Measurements from ENCODE around the gene NTNG1.
"Not testable (repeated sequence)": the region's sequence is repeated elsewhere in the genome, so short reads cannot be mapped to it uniquely, and the experiment has no call there.

The NTNG1 gene
- total RNA-seq, result 0 to 0.09 reads per million in 2 donors

DNA sequence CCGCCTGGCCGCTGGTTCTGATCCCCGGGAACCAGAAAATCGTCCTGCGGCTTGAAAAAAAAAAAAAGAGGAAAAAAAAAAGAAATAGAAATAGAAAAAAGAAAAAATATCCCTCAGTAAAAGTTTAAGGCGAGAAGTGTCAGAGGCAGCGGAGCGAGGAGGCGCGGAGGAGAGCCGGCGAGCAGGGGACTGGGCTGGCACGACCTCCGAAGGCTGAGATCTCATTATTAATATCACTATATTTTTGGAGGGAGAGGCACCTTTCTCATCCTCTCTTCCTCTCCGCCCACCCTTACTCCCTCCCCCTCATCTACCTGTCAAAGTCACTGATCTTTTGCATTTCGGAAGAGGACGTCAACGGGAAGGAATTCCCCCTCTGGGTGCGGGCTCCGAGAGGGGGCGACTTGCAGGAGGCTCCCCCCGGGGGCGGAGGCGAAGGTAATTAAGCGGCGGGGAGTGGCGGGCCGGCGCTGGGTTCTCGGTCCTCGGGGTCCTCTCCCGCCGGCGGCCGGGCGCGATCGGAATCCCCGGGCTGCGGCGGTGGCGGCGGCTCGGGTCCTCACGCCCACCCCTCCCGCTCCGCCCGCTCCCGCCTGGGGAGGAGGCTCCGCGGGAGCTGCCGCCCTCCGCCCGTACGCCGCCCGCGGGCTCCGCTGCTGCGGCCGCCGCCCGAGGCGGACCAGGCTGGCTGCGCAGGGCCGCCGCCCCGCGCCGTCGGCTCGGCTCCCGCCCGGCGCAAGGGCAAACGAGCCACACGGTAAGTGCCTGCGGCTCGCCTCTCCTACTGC is at the start of gene NTNG1:
TSS of gene NTNG1 (plus strand) at position 337 of the 788 bp plus-strand sequence.
- no peak for DNase-seq

DNA sequence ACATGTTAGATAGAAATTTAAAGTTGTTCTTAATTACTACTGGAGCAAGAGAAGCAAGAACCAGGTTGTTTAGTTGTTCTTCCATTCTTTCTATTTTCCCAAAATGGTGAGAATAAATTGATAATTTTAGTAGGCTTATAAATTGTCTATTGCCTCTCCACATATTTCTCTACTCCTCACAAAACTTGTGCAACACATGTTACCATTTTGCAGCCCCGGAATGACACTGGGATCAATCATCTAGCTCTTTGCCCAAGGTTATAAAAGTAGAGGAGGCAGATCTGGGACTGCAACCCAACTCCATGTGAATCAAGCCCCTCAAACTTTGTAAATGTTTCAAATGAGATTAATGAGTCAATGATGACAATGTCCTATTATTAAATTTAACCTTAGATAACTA is 49.4 kb upstream of the NTNG1 start:
- DNase-seq, result no peak

DNA sequence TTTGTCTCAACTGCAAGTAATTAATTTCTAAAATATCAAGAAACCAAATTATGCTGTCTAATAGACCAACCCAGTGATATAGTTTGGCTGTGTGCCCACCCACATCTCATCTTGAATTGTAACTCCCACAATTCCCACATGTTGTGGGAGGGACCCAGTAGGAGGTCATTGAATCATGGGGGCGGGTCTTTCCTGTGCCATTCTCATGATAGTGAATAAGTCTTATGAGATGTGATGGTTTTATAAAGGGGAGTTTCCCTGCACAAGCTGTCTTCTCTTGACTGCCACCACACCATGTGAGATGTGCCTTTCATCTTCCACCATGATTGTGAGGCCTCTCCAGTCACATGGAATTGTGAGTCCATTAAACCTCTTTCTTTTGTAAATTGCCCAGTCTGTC is 47.4 kb upstream of the NTNG1 start:
- not testable (repeated sequence) for DNase-seq

DNA sequence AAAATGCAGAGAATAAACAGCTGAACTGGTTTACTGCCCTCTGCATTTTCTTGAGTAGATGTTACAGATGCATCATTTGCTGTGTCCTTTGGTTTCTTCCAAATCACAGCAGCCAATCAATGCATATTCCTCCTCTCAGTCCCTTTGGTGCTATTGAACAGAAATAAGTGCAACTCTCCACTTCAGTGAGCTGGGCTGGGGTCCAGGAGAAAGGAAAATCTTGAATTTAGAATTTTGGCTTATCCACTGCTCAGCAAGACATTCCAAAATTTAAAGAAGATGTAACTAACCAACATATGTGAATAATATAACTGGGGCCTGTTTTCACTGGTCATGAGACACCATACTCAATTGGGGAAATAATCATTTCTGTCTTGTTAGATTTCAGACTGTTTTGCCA is 45.2 kb upstream of the NTNG1 start:
- DNase-seq, result no peak

DNA sequence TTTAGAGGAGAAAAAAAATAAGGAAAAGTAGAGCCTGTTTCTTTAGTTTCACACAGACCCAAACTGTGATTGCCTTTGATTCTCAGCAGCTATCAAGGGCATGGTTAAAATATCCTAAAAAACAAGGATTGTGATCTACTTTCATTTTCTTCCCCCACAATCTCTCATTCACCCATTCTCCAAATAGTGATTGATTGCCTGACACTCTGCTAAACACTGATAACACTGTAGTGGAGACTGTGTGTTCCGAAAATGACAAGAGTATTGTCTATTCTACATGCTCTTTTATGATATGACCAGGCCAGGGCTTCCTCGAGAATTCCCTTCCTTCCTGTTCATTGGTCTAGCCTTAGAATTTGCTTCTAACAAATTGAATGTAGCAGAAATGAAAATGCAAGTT is 44.1 kb upstream of the NTNG1 start:
- DNase-seq, result no peak

DNA sequence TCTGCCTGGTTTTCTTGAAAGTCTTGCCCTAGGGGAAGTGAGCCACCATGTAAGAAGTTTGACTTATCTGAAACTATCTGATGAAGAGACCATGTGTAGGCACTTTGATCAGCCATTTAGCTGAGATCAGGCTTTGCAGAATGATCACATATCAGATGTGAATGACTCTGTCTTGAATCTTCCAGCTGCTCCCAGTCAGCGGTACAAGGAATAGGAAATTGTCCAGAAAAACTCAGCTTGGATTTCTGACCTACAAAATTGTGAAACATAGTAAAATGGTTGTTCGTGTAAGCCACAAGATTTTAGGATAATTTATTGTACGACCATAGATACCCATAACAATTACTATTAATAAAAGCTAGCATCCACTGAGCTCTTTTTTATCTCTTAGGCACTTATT is 41.9 kb upstream of the NTNG1 start:
- no peak for DNase-seq

DNA sequence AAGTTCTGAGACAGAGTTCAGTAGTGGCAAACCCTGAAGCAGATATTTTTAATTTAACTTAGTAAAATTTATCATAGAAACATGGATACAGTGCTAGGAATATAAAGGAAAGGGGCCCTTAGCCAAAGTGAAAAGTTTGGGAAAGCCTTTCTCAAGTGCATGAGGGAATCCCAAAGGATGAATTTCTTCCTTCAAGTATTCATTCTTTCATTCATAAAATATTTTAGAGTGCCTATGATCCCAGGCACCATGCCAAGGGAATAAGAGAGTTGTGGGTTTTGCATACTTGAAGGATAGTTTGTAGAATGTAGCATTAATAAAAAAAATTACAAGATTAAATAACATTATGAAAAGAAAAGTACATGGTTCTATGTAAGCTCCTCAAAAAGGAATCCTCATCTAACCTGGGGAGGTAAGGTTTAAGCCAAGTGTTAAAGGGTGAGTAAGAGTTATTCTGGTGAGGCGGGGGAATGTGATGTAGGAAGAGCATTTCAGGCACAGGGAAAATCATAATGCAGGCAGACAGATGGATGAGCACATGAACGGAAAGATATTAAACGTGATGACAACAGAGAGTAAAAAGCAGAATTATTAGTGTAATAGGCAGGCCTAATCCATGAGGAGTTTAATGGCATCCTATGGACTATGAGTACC is 40.4 kb upstream of the NTNG1 start:
- no peak for DNase-seq

DNA sequence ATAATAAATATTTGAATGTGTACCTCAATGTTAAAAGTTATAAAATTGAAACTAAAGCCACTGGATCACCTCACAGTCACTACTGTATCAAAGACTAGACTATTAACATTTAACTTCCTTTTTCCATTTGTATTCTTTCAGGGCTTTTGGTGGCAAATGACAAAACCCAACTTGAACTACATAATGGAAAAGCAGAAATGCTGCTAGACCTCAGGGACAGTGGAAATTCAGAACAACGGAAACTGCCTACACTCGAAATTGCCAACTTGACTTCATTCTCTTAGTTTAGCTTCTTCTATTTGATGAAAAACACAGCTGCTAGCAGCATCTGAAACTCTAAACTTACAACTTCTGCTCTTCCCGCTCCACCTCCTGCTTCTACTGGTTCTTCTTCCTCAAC is 34.9 kb upstream of the NTNG1 start:
- no peak for DNase-seq

DNA sequence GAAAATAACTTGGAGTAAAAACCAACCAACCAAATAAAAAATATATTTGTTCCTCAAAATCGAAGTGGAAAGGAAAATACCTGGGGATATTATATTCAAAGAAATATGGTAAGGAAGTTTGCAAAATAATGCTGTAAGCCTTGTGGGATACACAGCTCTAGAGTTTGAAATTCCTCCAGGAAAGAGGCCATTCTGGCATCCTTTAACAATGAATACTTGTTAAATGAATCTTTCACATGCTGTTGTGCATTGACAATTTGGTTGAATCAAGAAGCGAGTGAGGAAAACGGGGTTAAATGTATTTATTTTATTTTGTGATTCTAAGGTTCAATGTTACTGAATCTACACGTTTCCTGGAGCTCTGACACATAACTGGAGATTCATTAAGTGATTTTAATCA is 30.5 kb upstream of the NTNG1 start:
- DNase-seq, result no peak

DNA sequence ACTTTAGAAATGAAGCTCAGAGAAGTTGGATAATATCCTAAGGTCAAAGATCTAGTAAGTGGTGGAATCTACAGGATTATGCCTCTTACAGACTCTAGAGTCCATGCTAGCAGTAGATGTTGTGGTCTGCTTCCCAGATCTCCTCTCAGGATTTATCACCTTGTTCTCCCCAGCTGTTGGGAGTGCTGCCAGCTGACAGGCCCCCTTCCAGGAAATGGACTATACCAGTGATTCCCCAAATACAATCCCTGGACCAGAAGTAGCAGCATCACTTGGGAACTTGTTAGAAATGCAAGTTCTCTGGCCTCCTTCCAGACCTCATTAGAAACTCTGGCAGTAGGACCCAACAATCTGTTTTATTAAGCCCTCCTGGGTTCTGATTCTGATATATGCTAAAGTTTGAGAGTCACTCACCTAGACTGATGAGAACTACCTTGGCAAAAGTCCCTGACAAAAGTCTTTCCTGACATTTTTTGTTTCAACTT is 24.5 kb upstream of the NTNG1 start:
- DNase-seq, result no peak

DNA sequence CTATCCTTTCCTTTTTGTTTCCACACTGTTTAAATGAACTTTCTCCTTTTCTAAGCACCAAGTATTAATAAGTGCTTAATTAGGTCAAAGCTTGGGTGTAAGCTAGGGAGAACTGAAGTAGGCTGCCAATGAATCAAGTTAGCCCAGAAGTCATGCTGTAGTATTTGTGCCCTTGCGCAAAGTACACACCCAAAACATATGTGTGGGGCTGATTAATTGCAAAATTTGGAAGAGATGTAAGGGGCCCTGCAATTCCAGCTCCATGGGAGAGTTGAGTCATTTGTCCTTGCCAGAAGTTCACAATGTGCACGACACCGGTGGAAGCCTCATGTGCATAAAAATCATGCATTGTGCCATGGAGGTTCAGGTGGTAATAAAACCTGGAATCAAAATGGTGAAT is 18.6 kb upstream of the NTNG1 start:
- no peak for DNase-seq

DNA sequence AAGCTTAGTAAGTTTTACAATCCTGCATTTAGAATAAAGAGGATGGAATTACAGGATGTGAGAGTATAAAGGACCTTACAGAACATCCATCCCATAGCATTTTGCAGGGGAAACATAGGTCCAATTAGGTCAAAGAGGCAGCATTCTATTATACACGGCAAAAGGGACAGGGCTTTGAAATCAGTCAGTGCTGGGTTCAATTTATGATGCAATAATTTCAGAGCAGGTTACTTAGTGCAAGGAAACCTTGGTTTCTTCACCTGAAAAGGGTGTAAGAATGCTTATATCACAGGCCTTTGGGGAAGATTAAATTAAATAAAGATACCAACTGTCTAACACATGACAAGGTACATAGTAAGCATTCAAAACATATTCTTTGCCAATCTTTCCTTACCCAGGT is 17.1 kb upstream of the NTNG1 start:
- DNase-seq, result no peak

DNA sequence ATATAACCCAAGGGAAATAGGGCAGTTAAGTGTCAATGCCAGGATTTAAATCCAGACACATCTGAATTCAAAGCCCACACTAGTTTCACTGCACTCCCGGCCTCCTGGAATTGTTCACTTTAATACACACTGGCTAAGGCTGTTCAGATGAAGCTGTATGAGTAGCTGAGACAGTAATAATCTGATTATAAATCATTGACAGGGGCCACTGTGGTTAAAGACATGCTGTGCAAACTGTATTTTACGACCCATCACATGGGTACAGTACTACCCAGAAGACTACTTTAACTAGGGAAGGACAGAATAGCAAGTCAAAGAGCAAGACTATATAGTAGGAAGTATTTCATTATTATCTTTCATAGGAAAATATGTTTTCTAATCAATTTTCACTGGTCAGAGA is 16.1 kb upstream of the NTNG1 start:
- DNase-seq, result no peak

DNA sequence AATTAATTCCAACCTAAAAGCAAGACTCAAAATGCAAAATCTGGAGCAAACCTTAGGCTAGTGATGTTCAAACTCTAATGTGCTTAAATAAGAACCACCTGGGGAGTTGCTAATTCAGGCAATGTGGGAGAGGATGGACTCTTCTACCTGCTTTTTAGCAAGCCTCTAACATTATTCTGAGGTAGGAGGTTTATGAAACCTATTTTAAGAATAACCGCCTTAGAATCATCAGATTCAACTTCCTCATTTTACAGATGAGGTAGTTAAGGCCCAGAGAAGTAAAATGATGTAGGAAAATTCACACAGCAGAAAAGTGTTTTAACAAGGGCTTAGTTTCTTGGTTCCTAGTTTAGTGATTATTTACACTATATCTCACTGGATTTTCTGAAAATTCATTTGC is 8.6 kb upstream of the NTNG1 start:
- DNase-seq, result no peak

DNA sequence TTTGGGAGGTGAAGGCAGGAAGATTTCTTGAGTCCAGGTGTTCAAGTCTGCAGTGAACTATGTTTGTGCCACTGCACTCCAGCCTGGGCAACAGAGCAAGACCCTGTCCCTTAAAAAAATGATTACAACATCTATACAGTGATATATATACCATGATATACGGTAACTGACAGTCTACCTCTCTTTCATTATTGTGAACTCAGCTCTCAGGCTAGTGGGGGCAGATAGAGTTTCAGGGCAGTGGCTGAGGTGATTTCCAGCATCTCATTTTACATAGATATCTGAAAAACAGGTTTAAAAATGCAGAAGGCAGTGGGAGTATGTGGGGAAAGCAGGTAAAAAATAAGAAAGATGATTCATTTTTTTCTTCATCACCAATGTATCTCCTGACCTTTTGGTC is 8.1 kb upstream of the NTNG1 start:
- DNase-seq, result no peak

DNA sequence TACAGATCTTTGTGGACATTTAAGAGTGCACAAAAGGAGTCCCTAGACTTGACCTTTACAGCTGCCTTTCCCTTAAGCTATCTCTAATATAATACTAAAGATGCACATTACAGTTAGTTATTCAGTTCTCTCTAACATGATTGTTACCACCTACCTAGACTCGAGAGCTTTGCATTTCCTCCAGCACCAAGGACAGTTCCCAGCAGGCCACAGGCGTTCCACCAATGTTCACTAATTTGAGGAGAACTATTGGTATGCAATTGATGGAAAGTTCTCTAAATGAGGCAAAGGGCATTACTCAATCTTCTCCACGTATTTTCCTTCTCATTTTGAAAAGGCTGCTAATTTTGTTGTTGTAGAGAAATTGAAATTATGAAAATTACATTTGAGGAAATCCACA is 5.4 kb upstream of the NTNG1 start:
- DNase-seq, result no peak

DNA sequence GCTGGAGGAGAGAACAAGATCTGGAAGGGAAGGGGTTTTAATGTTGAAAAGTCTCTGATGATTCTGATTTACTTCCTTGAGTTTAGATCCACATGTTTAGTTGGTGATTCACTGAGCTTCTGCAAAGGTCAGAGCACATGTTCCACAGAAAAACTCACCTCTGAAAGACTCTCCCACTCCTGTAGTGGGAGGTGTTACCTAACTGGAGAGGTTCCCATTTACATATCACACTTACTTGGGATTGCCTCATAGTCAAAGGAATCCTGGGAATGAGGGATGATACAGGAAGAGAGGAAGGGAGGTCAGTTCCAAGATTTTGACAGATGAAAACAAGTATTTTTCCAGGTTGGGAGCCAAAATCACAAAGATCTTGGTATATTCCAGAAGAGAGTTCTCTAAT is 2.7 kb upstream of the NTNG1 start:
- no peak for DNase-seq

DNA sequence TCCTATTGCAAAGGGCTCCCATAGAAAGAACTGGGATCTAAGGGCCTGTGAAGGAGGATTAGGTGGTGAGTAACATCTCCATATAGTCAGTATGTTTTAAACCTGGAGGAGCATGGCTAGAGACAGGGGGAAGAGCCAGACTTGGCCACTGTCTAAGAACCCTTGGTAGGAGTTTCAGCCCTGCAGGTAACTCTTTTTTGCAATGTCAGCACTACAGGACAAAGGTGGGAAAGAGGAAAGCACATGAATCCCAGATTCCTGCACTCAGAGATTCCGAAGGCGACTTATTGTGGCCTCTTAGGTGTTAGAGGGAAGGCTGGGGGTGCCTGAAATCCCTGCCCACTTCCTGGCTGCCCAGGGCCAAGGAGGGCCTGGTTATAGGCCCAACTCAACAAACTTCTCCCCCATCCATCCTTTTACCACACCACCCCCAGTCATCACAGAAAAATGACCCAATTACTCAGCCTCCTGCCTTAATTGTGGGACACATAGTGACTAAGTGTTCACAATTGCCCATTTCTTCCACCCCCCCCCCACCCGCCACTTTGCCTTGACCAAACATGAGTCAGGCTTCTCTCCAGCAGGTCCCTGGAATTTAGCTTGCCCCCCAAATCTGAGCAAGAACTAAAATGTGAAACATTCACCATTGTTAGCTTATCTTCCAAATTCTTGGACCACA is 1.9 kb upstream of the NTNG1 start:
- DNase-seq, result no peak

DNA sequence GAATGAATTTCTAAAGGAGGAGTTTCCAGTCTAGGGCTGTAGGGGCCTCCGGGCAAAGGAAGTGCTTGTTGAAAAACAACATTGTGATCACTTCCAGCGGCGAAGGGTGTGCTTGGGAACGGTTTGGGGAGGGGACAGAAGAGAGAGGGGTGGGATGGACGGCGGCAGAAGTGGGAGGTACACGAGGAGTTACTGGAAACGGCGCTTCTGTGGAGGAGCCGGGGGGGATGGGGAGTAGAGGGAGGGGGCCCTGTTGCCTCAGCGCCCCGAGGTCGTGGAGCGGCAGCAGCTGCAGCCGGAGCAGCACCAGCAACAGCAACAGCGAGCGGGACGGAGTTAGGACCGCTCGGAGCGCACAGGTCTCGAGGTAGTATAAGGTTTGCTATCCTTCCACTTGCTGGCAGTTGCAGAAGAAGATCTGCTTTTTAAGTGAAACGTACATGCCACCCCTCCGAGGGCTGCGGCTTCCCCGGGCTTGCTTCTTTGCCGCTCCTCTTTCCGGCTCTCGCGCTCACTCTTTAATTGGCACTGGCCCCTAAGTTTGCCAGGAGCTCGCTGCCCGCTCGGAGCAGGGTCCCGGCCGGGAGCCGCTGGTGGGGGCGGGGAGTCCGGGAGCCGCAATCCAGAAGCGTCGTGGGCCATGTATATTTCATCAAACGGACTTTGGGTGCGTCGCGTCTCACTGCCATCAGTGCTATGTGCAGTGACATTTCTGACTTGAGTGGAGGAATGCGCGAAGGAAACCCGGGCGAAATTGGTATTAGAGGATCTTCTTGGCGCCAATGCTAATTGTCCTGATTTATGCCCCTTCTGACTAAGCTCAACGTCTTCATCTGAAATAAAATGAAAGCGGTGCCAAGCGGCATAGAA is 771 bp upstream of the NTNG1 start:
- DNase-seq, result no peak

DNA sequence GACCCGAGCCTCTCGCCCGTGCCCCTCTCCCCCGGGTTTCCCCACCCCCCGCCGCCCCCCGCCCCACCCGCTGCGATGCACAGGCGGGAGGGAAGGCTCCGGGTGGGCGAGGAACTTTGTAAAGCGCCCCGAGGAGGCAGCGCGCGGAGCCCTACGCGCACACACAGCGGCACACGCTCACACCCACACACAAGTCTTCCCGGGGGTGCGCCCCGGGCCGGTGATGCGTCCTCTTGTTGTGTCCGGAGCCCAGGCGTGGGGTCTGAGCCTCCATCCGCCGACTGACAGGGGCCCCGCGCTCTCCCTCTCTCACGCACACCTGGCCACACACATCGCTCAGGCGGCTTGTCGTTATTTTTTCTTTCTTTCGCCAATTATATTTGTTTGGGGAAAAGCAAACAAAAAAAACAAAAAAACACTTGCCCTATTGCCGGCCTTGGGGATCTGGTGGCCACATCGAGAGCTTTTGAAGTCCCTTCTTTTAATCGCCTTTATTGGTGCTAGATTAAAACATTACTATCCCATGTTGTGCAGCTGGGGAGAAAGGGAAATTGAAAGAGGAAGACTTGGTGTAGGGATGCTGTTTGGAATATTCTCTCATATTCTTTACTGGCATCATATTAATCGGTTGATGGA is 770 bp downstream of the NTNG1 start:
- no peak for DNase-seq

DNA sequence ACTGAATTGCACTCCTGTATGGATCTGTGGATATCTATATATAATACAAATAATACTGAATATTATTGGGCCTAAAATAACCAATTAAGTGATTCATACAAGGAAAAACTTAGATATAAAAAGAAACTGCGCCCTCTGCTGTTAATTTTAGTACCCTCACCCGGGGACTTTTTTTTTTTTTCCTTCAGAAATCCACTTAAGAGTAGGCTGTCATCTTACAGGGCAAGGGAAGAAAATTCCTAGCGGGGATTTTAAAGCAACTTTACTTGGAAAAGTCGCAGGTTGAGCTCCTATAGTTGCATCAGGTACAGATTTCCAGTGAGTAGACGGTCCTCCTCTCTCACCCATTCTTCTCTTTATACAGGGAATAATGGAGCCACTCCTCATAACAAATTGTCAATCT is 1.3 kb downstream of the NTNG1 start:
- DNase-seq, result no peak

DNA sequence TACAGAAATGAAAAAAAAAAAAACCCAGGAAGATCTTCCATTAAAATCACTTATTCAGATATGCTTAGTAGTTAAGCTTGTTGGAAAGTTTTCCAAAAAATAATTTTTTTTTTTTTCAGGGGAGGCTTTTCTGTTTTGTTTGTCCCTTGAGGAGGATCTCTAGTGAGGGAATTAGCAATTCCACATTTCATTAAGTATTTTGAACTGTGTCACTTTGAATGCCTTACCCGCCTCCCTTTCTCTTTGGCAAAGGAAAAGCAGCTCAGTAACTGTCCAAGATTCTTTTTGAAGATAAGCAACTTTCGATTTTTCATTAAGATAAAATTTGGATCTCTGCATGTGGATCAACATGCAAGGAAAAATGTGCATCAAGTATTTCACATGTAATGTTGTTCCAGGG is 1.8 kb downstream of the NTNG1 start:
- DNase-seq, result no peak
